ENCODE data around the gene PTPRT.

- TF ChIP-seq CTCF (IDR thresholded peaks at IDR 0.05) (no peak), EP300 (IDR thresholded peaks at IDR 0.05; ENCODE audit: low read depth) (no peak), POLR2A (IDR thresholded peaks at IDR 0.05) (no peak)
Measured at GRCh38 chr20:43191143-43191542, 1.4 kb upstream of the PTPRT start.

All from transverse colon (tissue), 3 donors.